ENCODE results near the gene CORO2A.

DNA sequence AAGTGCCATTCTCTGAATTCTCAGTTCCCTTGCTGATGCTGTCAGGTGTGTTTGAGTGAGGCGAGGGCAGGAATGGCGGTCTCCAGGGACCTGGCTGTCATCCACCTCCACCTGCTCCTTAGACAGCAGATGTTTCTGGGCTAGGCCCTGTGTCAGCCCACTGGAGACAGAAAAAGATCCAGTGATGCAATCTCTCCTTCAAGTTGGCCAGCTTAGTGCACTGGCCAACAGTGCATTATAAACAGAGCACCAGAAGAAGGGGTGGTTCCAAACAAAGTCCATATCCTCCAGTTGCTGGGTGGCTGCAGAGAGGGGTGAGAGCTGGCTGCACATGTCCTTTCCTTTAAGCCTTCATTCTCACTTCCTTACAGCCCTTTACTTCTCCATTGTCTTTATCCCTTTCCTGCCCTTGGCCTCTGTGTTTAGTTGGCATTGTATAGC lies 109.4 kb downstream of the CORO2A start:
- TF ChIP-seq POLR2A (IDR thresholded peaks at IDR 0.05), result no peak
- TF ChIP-seq, protein P1, sequence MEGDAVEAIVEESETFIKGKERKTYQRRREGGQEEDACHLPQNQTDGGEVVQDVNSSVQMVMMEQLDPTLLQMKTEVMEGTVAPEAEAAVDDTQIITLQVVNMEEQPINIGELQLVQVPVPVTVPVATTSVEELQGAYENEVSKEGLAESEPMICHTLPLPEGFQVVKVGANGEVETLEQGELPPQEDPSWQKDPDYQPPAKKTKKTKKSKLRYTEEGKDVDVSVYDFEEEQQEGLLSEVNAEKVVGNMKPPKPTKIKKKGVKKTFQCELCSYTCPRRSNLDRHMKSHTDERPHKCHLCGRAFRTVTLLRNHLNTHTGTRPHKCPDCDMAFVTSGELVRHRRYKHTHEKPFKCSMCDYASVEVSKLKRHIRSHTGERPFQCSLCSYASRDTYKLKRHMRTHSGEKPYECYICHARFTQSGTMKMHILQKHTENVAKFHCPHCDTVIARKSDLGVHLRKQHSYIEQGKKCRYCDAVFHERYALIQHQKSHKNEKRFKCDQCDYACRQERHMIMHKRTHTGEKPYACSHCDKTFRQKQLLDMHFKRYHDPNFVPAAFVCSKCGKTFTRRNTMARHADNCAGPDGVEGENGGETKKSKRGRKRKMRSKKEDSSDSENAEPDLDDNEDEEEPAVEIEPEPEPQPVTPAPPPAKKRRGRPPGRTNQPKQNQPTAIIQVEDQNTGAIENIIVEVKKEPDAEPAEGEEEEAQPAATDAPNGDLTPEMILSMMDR (IDR thresholded peaks at IDR 0.05), result no peak
- no peak for TF ChIP-seq POLR2AphosphoS5 (IDR thresholded peaks at IDR 0.05; ENCODE audit: insufficient read depth in 1 of 2, low read depth in 1 of 2)

All from vagina (tissue), 2 donors.